ENCODE measurements around the gene LCN12.
"Not testable (repeated sequence)": the region's sequence is repeated elsewhere in the genome, so short reads cannot be mapped to it uniquely, and the experiment has no call there.

The LCN12 gene

GRCh38 chr9:136991993-136992818 lies 40.1 kb downstream of the LCN12 start, which contains the start of gene PAXX:
PAXX (plus strand) TSS chr9:136992422; CDS start chr9:136992444, 22 bp downstream.
- peak; percentile 27 for DNase-seq

- DNase-seq, result no peak
Measured at GRCh38 chr9:136992819-136993369, 40.8 kb downstream of the LCN12 start.

DNA sequence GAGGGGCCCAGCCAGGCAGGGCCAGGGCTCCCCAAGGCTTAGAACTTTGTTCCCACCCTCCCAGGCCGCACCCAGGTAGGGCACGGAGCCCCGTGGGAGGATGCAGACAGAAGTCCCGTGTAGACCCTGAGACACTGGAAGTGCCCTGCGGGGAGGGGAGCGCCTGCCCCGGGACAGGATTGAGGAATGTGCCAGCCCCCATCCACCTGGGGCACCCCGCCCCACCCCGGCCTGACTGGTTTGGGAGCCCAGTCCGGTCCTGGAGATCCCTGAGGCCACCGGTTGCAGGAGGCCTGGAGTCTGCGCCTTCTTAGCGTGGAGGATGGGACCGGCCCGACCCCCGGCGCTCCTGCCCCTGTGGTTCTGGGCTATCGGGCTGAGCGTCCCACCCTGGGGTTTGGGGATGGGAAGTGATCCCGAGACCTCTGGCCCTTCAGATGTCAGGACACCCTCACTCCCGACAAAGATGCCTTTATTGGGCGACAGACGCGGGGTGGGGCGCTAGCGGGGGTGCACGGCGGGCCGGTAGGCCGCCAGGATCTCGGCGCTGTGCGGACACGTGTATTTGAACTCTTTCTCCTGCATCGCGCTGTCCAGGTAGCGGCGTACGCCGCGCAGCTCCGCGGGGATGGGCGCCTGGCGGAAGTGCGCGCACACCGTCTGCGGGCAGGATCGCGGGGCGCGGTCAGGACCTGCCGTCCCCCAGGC lies 42.3 kb downstream of the LCN12 start:
- DNase-seq, result no peak

DNA sequence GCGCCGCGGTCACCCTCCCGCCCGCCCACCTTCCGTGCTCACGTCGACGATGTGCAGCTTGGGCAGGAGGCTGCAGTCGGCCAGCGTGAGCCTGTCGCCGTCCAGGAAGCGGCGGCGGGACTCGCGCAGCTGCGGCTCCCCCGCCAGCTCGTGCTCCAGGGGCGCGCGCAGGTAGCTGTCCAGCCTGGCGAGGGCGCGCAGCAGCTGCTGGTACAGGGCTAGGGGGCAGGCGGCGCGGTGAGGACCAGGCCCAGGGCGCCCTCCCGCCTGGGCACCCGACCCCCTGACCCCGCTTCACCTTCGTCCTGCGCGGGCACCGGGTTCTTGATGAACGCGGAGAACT lies 42.8 kb downstream of the LCN12 start:
- DNase-seq, result no peak

DNA sequence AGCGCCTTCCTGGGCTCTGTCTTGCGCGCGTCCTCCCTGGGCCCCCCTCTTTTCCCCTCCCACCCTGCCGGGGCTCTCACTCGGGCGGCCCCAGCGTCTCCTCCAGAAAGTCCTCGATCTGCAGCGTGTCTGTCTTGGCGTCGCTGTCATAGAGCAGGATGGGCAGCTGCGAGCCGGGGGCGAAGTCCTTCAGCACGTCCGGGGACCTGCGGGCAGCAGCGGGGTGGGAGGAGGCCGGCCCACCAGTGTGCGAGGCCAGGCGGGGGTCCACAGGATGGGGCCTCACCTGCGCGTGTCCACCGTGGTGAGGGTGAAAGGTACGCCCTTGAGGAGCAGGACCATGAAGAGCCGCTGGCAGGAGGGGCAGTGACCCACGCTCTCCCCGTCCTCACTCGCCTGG lies 43.3 kb downstream of the LCN12 start:
- DNase-seq, result peak; percentile 56

DNA sequence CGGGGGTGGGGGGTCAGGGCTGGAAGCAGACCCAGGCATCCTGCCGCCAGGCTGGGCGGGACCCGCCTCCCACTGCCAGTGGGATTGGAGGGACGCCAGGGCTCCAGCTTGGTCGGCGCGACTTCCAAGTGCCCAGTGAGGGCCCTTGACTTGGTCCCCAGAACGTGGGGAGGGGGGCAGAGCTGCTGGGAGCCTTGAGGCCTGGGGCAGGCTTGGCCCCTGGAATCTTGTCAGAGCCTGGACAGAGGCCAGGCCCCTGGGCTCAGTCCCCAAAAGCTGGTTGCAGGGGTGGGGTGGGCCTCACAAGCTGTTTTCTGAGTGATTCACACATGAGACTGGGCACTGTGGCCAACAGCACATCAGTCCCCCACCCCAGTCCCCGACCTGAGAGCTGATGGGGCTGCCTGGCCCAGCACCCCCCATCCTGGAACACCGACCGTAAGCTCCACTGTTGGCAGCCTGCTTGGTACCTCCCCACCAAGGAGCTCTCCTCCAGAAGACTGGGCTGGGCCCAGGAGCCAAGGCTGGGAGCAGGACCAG lies 43.8 kb downstream of the LCN12 start:
- peak; percentile 80 for DNase-seq

DNA sequence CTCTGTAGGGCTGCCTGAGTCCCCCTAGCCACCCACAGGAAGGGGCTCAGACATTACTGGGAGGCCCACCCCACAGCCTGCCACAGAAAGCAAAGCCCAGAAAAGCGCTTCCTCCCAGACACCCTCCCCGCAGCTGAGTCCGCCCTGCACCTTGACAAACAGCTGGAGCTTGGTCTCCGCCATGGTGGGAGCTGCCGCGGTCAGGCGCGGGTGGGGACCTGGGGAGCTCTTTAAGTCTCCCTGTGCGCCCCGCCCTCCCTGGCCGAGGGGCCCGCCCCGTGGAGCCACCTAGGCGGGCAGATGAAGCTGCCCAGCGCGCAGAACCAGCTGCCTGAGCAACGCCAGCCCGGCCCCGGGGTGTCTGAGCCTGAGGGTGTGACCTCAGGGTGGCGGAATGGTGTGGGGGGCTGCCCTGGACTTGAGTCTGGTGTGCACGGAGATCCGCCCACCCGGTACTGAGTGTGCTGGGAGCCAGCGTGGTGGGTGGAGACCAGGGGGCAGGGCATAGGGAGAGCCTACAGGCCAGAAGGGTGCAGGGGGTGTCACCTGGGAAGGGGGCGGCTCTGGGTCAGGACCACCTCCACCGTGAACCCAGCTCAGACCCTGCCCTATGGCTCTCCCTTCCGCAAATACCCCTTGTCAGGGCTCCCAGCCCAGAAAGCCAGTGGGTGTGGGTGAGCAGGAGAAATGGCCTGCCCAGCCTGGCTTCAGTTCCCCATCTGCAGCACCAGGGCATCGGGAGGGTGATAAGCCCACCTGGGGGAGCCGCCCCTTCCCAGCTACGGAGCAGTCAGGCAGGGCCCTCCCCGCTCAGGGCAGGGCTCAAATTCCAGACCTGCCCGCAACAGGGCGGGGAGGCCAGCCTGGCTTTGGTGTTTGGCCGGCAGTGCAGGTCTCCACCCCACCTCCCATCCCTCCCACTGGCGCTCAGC lies 44.6 kb downstream of the LCN12 start, which contains the start of gene CLIC3:
TSS of gene CLIC3 (minus strand) at position 208 of the 932 bp plus-strand sequence. CDS start at position 183, 25 bp downstream.
- DNase-seq, result peak; percentile 36

DNA sequence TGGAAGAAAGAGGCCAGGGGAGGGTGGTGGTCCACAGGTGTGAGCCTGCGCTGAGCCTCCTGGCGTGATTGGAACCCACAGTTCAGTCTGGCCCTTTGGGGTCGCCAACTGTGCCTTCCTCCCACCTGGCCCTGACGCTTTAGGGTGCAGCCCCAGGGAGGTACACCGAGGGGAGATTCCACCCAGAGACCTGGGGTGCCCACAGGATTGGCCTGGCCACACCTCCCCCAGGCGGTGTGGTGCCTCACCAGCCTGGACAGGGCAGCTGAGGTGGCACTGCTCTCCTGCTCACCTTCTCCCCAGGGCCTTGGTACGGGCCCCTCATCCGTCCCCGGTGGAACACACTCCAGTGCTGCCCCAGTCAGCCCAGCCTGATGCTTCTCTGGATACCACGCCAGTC lies 45.3 kb downstream of the LCN12 start:
- DNase-seq, result no peak

DNA sequence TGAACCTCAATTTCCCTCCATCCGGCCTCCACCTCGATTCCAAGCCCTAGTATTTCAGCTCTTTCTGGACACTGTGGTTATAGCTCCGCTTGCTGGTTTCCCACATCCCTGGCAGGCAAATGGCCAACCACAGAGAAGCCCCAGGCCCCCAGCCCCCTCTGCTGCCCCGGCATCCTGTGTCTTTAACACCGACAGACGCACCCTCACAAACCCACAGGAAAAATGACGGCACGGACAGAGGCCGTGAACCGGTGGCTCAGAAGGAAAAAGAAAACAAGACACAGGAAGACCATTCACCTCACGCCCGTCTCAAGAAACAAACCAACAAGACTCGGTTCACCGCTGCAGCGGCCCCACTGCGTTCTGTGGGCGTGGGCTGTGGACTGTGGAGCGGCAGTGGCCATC lies 45.8 kb downstream of the LCN12 start:
- DNase-seq, result no peak

- no peak for DNase-seq
Measured at GRCh38 chr9:137000177-137000930, 48.3 kb downstream of the LCN12 start.

GRCh38 chr9:137001857-137002645 lies 50.0 kb downstream of the LCN12 start:
- no peak for DNase-seq

- DNase-seq, result no peak
Measured at GRCh38 chr9:137002646-137003041, 50.6 kb downstream of the LCN12 start.

DNA sequence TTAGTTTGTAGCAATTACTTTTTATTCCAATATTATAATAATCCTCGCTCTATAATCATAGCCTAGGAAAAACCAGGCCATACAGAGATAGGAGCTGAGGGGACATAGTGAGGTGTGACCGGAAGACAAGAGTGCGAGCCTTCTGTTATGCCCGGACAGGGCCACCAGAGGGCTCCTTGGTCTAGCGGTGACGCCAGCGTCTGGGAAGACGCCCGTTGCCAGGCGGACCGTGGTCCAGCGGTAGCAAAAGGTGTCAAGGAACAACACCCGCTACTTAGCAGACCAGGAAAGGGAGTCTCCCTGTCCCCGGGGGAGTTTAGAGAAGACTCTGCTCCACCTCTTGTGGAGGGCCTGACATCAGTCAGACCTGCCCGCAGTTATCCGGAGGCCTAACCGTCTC lies 52.2 kb downstream of the LCN12 start:
- not testable (repeated sequence) for DNase-seq
